SW 1271 (cell line): ENCODE results near the gene S100A14.

Experiments
- DNase-seq, 2 experiments: peaks; one replicate each; lab custom pipeline; 2025; lab: John Stamatoyannopoulos, UW

The S100A14 gene

GRCh38 chr1:153639280-153639679, 23.2 kb upstream of the S100A14 start:
- DNase-seq = no peak

- no peak for DNase-seq
Observed at GRCh38 chr1:153638261-153638660, 22.1 kb upstream of the S100A14 start.

GRCh38 chr1:153636312-153636711, 20.2 kb upstream of the S100A14 start:
- no peak for DNase-seq

GRCh38 chr1:153635872-153636271, 19.7 kb upstream of the S100A14 start:
- no peak for DNase-seq

GRCh38 chr1:153633754-153634665, 17.9 kb upstream of the S100A14 start, which contains the start of gene CHTOP:
Gene CHTOP (plus strand): TSS chr1:153634066. CDS start chr1:153636589, 2,523 bp downstream.
- peak; percentile 84 for DNase-seq

GRCh38 chr1:153633161-153633753, 17.1 kb upstream of the S100A14 start:
- DNase-seq = no peak

GRCh38 chr1:153631047-153632022, 15.2 kb upstream of the S100A14 start:
- DNase-seq = no peak

- no peak for DNase-seq
Observed at GRCh38 chr1:153630384-153630783, 14.3 kb upstream of the S100A14 start.

GRCh38 chr1:153629971-153630370, 13.8 kb upstream of the S100A14 start:
- no peak for DNase-seq

GRCh38 chr1:153629343-153629665, 13.2 kb upstream of the S100A14 start:
- no peak for DNase-seq

- no peak for DNase-seq
Observed at GRCh38 chr1:153628638-153629342, 12.7 kb upstream of the S100A14 start.

GRCh38 chr1:153627715-153628626, 11.8 kb upstream of the S100A14 start, which contains the start of gene S100A1:
Gene S100A1 (plus strand): TSS chr1:153628434. CDS start chr1:153630522, 2,088 bp downstream.
- DNase-seq = no peak

GRCh38 chr1:153626904-153627714, 11.0 kb upstream of the S100A14 start, which contains the start of gene S100A13:
Gene S100A13 (minus strand): TSS chr1:153627505. CDS start chr1:153626472, 1,033 bp downstream.
- peak; percentile 50 to 72 for DNase-seq

- no peak for DNase-seq
Observed at GRCh38 chr1:153626477-153626903, 10.4 kb upstream of the S100A14 start.

- no peak for DNase-seq
Observed at GRCh38 chr1:153624965-153625611, 9.0 kb upstream of the S100A14 start.

GRCh38 chr1:153623101-153623500, 7.0 kb upstream of the S100A14 start:
- no peak for DNase-seq

- DNase-seq = no peak
Observed at GRCh38 chr1:153619171-153619570, 3.0 kb upstream of the S100A14 start.

- DNase-seq = peak; percentile 61 to 71
Observed at GRCh38 chr1:153617663-153618062, 1.5 kb upstream of the S100A14 start.

GRCh38 chr1:153616917-153617311, 789 bp upstream of the S100A14 start:
- DNase-seq = no peak
